Endothelial cell of umbilical vein (primary cell): ENCODE data around the gene PAN3.

Experiments
- EZH2 ChIP-seq: IDR thresholded peaks from 2 replicates; pipeline ENCODE4 v1.6.1; 2012; ENCODE audit warnings: borderline replicate concordance, low read depth, mild to moderate bottlenecking, moderate library complexity, low read length, inconsistent platforms; ENCODE audit not compliant: severe bottlenecking
- FOS ChIP-seq: IDR thresholded peaks from 2 replicates; pipeline ENCODE4 v1.6.1; 2011; ENCODE audit warnings: mild to moderate bottlenecking, low read length, moderate library complexity, borderline replicate concordance; ENCODE audit not compliant: insufficient read depth
- GATA2 ChIP-seq: IDR thresholded peaks from 2 replicates; pipeline ENCODE4 v1.7.0; 2011; ENCODE audit warnings: low read depth, mild to moderate bottlenecking, moderate library complexity, mixed read lengths, low read length; ENCODE audit not compliant: insufficient read length, insufficient read depth
- JUN ChIP-seq: IDR thresholded peaks from 2 replicates; pipeline ENCODE4 v1.6.1; 2011; ENCODE audit warnings: borderline replicate concordance, low read depth; ENCODE audit not compliant: insufficient read length, insufficient read depth
- MYC ChIP-seq: IDR thresholded peaks from one replicate; pipeline ENCODE4 v1.6.1; 2011; ENCODE audit warnings: mild to moderate bottlenecking, low read depth, low read length
- POLR2A ChIP-seq: IDR thresholded peaks from 2 replicates; pipeline ENCODE4 v1.6.1; 2012; ENCODE audit warnings: low read depth, mild to moderate bottlenecking, control low read depth, low read length
- POLR2AphosphoS5 ChIP-seq: IDR thresholded peaks from 2 replicates; pipeline ENCODE4 v1.6.1; 2012; ENCODE audit warnings: low read depth, mild to moderate bottlenecking, control low read depth, low read length, moderate library complexity; ENCODE audit not compliant: insufficient read depth
- TF ChIP-seq, protein P1 (sequence below), 2 donors: IDR thresholded peaks; 1 replicate in 1 of 2; 2 replicates in 1 of 2; pipeline ENCODE4 v1.5.1; 2011; ENCODE audit warnings: low read length in 2 of 2, mild to moderate bottlenecking in 2 of 2, moderate library complexity in 2 of 2, control low read depth in 1 of 2, inconsistent platforms in 1 of 2, low read depth in 1 of 2; ENCODE audit not compliant: insufficient read depth in 1 of 2; ENCODE audit errors: extremely low read depth in 1 of 2
- TF ChIP-seq, protein P2 (sequence below): IDR thresholded peaks from 2 replicates; pipeline ENCODE4 v1.6.1; 2011; ENCODE audit not compliant: insufficient read depth, insufficient read length

GRCh38 chr13:28171266-28171665, 32.9 kb downstream of the PAN3 start:
- TF ChIP-seq, protein P1, sequence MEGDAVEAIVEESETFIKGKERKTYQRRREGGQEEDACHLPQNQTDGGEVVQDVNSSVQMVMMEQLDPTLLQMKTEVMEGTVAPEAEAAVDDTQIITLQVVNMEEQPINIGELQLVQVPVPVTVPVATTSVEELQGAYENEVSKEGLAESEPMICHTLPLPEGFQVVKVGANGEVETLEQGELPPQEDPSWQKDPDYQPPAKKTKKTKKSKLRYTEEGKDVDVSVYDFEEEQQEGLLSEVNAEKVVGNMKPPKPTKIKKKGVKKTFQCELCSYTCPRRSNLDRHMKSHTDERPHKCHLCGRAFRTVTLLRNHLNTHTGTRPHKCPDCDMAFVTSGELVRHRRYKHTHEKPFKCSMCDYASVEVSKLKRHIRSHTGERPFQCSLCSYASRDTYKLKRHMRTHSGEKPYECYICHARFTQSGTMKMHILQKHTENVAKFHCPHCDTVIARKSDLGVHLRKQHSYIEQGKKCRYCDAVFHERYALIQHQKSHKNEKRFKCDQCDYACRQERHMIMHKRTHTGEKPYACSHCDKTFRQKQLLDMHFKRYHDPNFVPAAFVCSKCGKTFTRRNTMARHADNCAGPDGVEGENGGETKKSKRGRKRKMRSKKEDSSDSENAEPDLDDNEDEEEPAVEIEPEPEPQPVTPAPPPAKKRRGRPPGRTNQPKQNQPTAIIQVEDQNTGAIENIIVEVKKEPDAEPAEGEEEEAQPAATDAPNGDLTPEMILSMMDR (IDR thresholded peaks at IDR 0.05; ENCODE audit: extremely low read depth in 1 of 2, insufficient read depth in 1 of 2, low read depth in 1 of 2, low read length in 2 of 2), result no peak
- TF ChIP-seq POLR2A, result no peak
- no peak for TF ChIP-seq EZH2
- no peak for TF ChIP-seq JUN
- no peak for TF ChIP-seq POLR2AphosphoS5
- TF ChIP-seq, protein P2, sequence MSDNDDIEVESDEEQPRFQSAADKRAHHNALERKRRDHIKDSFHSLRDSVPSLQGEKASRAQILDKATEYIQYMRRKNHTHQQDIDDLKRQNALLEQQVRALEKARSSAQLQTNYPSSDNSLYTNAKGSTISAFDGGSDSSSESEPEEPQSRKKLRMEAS, result no peak
- no peak for TF ChIP-seq FOS
- no peak for TF ChIP-seq GATA2
- no peak for TF ChIP-seq MYC
